HEK293 (cell line): ENCODE measurements around the gene PEX5L.

Experiments used
- CTCF ChIA-PET: fragments of 350-600 bp; formaldehyde crosslinking; extraction: SDS; loops from one replicate; lab custom pipeline; 2021; ENCODE audit warnings: antibody characterized with exemption; lab: Yijun Ruan, JAX
- POLR2A ChIA-PET: fragments of 300-600 bp; formaldehyde crosslinking; extraction: SDS; loops from one replicate; lab custom pipeline; 2020; ENCODE audit warnings: antibody characterized with exemption, inconsistent platforms; lab: Yijun Ruan, JAX
- H3K27ac ChIP-seq: fragments of 200-500 bp; sonication (Bioruptor generic); 2 replicates; pipeline ENCODE4 v1.5.1; 2014; ENCODE audit warnings: low read depth, low read length, control low read depth, inconsistent platforms; ENCODE audit errors: extremely low read depth
- H3K36me3 ChIP-seq, 2 experiments: fragments of 200-500 bp in 1 of 2; sonication (Bioruptor generic) in 1 of 2; 1 replicate in 1 of 2; 2 replicates in 1 of 2; pipeline ENCODE4 v1.5.1; 2014 to 2017; ENCODE audit warnings: inconsistent platforms in 2 of 2, low read length in 2 of 2; ENCODE audit not compliant: control insufficient read depth in 2 of 2, insufficient read depth in 1 of 2
- H3K4me1 ChIP-seq: fragments of 200-500 bp; sonication (Bioruptor generic); 2 replicates; pipeline ENCODE4 v1.5.1; 2014; ENCODE audit warnings: mild to moderate bottlenecking, low read length, inconsistent platforms; ENCODE audit not compliant: control insufficient read depth, insufficient read depth
- H3K4me3 ChIP-seq: 2 replicates; pipeline ENCODE4 v1.5.1; 2011; ENCODE audit warnings: low read depth, mild to moderate bottlenecking, control low read depth, low read length, moderate library complexity
- H3K9me3 ChIP-seq: fragments of 200-500 bp; sonication (Bioruptor generic); 2 replicates; pipeline ENCODE4 v1.5.1; 2014; ENCODE audit warnings: low read depth, low read length, inconsistent platforms; ENCODE audit not compliant: control insufficient read depth, insufficient read depth
- BCL11A ChIP-seq: fragments of 450-650 bp; formaldehyde crosslinking; IDR thresholded peaks from 2 replicates; pipeline ENCODE4 v1.5.1; 2016; ENCODE audit warnings: low read depth, missing biosample characterization, missing genetic modification characterization
- EGR2 ChIP-seq: fragments of 450-650 bp; formaldehyde crosslinking; IDR thresholded peaks from 2 replicates; pipeline ENCODE4 v1.5.1; 2016; ENCODE audit warnings: low read depth, missing biosample characterization, missing genetic modification characterization
- ELK4 ChIP-seq: IDR thresholded peaks from 2 replicates; pipeline ENCODE4 v1.6.1; 2011; ENCODE audit warnings: mild to moderate bottlenecking, low read depth, low read length, borderline replicate concordance
- HOXC10 ChIP-seq: sonication (generic); formaldehyde crosslinking; IDR thresholded peaks from 2 replicates; pipeline ENCODE4 v1.8.1; 2023; ENCODE audit warnings: mild to moderate bottlenecking, missing genetic modification reagents
- KLF10 ChIP-seq: fragments of 450-650 bp; IDR thresholded peaks from 2 replicates; pipeline ENCODE4 v1.5.1; 2018; ENCODE audit warnings: missing biosample characterization, mild to moderate bottlenecking, missing genetic modification characterization
- OSR2 ChIP-seq: fragments of 450-650 bp; formaldehyde crosslinking; IDR thresholded peaks from 2 replicates; pipeline ENCODE4 v1.5.1; 2016; ENCODE audit warnings: missing biosample characterization, missing genetic modification characterization
- OVOL3 ChIP-seq: fragments of 450-650 bp; formaldehyde crosslinking; IDR thresholded peaks from 2 replicates; pipeline ENCODE4 v1.5.1; 2016; ENCODE audit warnings: missing biosample characterization, missing genetic modification characterization
- SALL2 ChIP-seq: fragments of 450-650 bp; formaldehyde crosslinking; IDR thresholded peaks from 2 replicates; pipeline ENCODE4 v1.5.0; 2017; ENCODE audit warnings: missing biosample characterization, mild to moderate bottlenecking, missing genetic modification characterization, borderline replicate concordance
- SP7 ChIP-seq: fragments of 450-650 bp; formaldehyde crosslinking; IDR thresholded peaks from 2 replicates; pipeline ENCODE4 v1.5.1; 2016; ENCODE audit warnings: missing biosample characterization, missing genetic modification characterization
- ZBTB20 ChIP-seq: fragments of 450-650 bp; formaldehyde crosslinking; IDR thresholded peaks from 2 replicates; pipeline ENCODE4 v1.5.1; 2016; ENCODE audit warnings: missing biosample characterization, missing genetic modification characterization
- ZBTB44 ChIP-seq: fragments of 450-650 bp; IDR thresholded peaks from 2 replicates; pipeline ENCODE4 v1.5.1; 2018; ENCODE audit warnings: missing biosample characterization, mild to moderate bottlenecking, missing genetic modification characterization
- ZBTB8A ChIP-seq: fragments of 450-650 bp; formaldehyde crosslinking; IDR thresholded peaks from 2 replicates; pipeline ENCODE4 v1.5.1; 2016; ENCODE audit warnings: missing biosample characterization, missing genetic modification characterization
- ZFHX2 ChIP-seq: fragments of 450-650 bp; formaldehyde crosslinking; conservative IDR thresholded peaks from 2 replicates; pipeline ENCODE4 v1.5.1; 2016; ENCODE audit warnings: missing biosample characterization, missing genetic modification characterization
- ZNF138 ChIP-seq: fragments of 450-650 bp; formaldehyde crosslinking; IDR thresholded peaks from 2 replicates; pipeline ENCODE4 v1.5.1; 2016; ENCODE audit warnings: missing biosample characterization, missing genetic modification characterization, borderline replicate concordance
- ZNF140 ChIP-seq: fragments of 450-650 bp; formaldehyde crosslinking; IDR thresholded peaks from 2 replicates; pipeline ENCODE4 v1.5.1; 2016; ENCODE audit warnings: missing biosample characterization, missing genetic modification characterization
- ZNF16 ChIP-seq: fragments of 450-650 bp; formaldehyde crosslinking; IDR thresholded peaks from 2 replicates; pipeline ENCODE4 v1.5.1; 2016; ENCODE audit warnings: low read depth, missing biosample characterization, missing genetic modification characterization
- ZNF335 ChIP-seq: fragments of 450-650 bp; formaldehyde crosslinking; conservative IDR thresholded peaks from 2 replicates; pipeline ENCODE4 v1.5.1; 2016; ENCODE audit warnings: missing biosample characterization, missing genetic modification characterization
- ZNF366 ChIP-seq: fragments of 450-650 bp; formaldehyde crosslinking; conservative IDR thresholded peaks from 2 replicates; pipeline ENCODE4 v1.5.1; 2016; ENCODE audit warnings: missing biosample characterization, missing genetic modification characterization
- ZNF423 ChIP-seq: fragments of 450-650 bp; formaldehyde crosslinking; IDR thresholded peaks from 2 replicates; pipeline ENCODE4 v1.5.1; 2016; ENCODE audit warnings: missing biosample characterization, missing genetic modification characterization
- ZNF529 ChIP-seq: fragments of 450-650 bp; formaldehyde crosslinking; IDR thresholded peaks from 2 replicates; pipeline ENCODE4 v1.5.1; 2017; ENCODE audit warnings: missing genetic modification characterization, missing biosample characterization; ENCODE audit not compliant: insufficient replicate concordance
- ZNF76 ChIP-seq: fragments of 450-650 bp; formaldehyde crosslinking; IDR thresholded peaks from 2 replicates; pipeline ENCODE4; 2016; ENCODE audit warnings: low read depth, missing biosample characterization, missing genetic modification characterization, borderline replicate concordance
- ZNF776 ChIP-seq: fragments of 450-650 bp; formaldehyde crosslinking; IDR thresholded peaks from 2 replicates; pipeline ENCODE4 v1.5.0; 2017; ENCODE audit warnings: missing biosample characterization, missing genetic modification characterization, borderline replicate concordance
- ZNF792 ChIP-seq: fragments of 450-650 bp; formaldehyde crosslinking; IDR thresholded peaks from 2 replicates; pipeline ENCODE4 v1.5.1; 2016; ENCODE audit warnings: missing biosample characterization, missing genetic modification characterization
- ZNF837 ChIP-seq: fragments of 450-650 bp; formaldehyde crosslinking; IDR thresholded peaks from 2 replicates; pipeline ENCODE4 v1.5.1; 2016; ENCODE audit warnings: missing biosample characterization, missing genetic modification characterization
- TF ChIP-seq, protein P1 (sequence below): fragments of 450-650 bp; formaldehyde crosslinking; IDR thresholded peaks from 2 replicates; pipeline ENCODE4 v1.5.1; 2016; ENCODE audit warnings: missing biosample characterization, missing genetic modification characterization
- TF ChIP-seq, protein P2 (sequence below): fragments of 450-650 bp; formaldehyde crosslinking; IDR thresholded peaks from 2 replicates; pipeline ENCODE4 v1.5.0; 2017; ENCODE audit warnings: missing biosample characterization, missing genetic modification characterization, borderline replicate concordance

PEX5L gene

GRCh38 chr3:179833294-179833693 lies 203.4 kb downstream of the PEX5L start (continued):
- no peak for TF ChIP-seq ZBTB44
- no peak for TF ChIP-seq OVOL3 (tag by site-specific recombination)
- TF ChIP-seq HOXC10 (CRISPR knock-in tag), result no peak
- no peak for TF ChIP-seq ZNF776
- TF ChIP-seq KLF10, result no peak
- TF ChIP-seq ZNF140, result no peak

DNA sequence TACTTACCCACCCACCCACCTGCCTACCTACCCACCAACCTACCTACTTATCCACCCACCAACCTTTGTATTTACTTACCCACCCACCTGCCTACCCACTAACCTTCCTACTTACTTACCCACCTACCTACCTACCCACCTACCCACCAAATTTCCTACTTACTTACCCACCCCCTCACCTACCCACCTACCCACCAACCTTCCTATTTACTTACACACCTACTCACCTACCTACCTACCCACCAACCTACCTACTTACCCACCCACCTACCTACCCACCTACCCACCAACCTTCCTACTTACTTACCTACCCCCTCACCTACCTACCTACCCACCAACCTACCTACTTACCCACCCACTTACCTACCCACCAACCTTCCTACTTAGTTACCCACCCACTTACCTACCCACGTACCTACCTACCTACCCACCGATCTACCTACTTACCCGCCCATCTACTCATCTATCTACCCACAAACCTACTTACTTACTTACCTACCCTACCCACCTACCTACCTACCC lies 204.3 kb downstream of the PEX5L start:
- CTCF ChIA-PET, result no interaction called here
- H3K9me3 ChIP-seq, result no peaks in the 10 kb centered on the region
- H3K4me1 ChIP-seq, result no peaks in the 10 kb centered on the region
- H3K36me3 ChIP-seq, result no peaks in the 10 kb centered on the region
- no peak overlapping the region for H3K4me3 ChIP-seq
- POLR2A ChIA-PET, result no interaction called here
- no peak for TF ChIP-seq ZNF423
- TF ChIP-seq, protein P1, sequence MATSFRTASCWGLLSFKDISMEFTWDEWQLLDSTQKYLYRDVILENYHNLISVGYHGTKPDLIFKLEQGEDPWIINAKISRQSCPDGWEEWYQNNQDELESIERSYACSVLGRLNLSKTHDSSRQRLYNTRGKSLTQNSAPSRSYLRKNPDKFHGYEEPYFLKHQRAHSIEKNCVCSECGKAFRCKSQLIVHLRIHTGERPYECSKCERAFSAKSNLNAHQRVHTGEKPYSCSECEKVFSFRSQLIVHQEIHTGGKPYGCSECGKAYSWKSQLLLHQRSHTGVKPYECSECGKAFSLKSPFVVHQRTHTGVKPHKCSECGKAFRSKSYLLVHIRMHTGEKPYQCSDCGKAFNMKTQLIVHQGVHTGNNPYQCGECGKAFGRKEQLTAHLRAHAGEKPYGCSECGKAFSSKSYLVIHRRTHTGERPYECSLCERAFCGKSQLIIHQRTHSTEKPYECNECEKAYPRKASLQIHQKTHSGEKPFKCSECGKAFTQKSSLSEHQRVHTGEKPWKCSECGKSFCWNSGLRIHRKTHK (tag by site-specific recombination), result no peak
- TF ChIP-seq ZNF837, result no peak
- TF ChIP-seq ZFHX2 (tag by site-specific recombination), result peak; percentile 98
- TF ChIP-seq ZNF16 (tag by site-specific recombination), result no peak
- TF ChIP-seq ZNF138 (tag by site-specific recombination), result no peak
- TF ChIP-seq ZNF76, result no peak
- TF ChIP-seq ZNF366 (tag by site-specific recombination), result no peak
- TF ChIP-seq ZBTB20 (tag by site-specific recombination), result no peak
- peak; percentile 99 for TF ChIP-seq EGR2 (tag by site-specific recombination)
- no peak for TF ChIP-seq OSR2 (tag by site-specific recombination)
- H3K27ac ChIP-seq, result no peak overlapping the region

- Histone ChIP-seq H3K36me3 (no peaks in the 10 kb centered on the region), H3K4me1 (no peaks in the 10 kb centered on the region), H3K27ac (no peak overlapping the region), H3K9me3 (no peaks in the 10 kb centered on the region), H3K4me3 (no peak overlapping the region)
- CTCF ChIA-PET, result no interaction called here
- TF ChIP-seq BCL11A (tag by site-specific recombination) (no peak), SP7 (tag by site-specific recombination) (no peak), ZNF335 (no peak)
- POLR2A ChIA-PET, result no interaction called here
Observed at GRCh38 chr3:179829401-179829800, 207.3 kb downstream of the PEX5L start.

DNA sequence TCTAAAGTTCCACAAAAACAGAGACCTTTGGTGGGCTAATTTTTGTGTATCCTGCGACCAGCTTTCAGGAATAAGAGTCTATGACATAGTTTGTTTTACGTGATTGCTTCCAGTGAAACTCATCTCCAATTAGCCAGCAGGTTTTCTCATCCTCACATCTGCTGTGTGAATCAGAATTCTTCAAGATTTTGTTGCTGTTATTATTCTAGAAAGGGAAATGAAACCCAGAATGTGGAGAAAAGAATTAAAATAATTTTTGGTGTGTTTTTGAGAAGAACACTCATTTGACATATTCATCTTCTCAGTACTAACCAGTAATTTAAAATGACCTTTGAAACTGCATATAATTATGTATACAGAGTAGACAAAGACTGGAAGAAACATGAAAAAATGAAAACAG lies 208.0 kb downstream of the PEX5L start:
- Histone ChIP-seq H3K9me3 (no peaks in the 10 kb centered on the region), H3K4me1 (no peaks in the 10 kb centered on the region), H3K27ac (no peak overlapping the region), H3K4me3 (no peak overlapping the region), H3K36me3 (no peaks in the 10 kb centered on the region)
- ChIA-PET POLR2A (no interaction called here), CTCF (no interaction called here)
- TF ChIP-seq ZNF792 (tag by site-specific recombination) (no peak), ZNF529 (no peak), ELK4 (no peak), ZBTB8A (tag by site-specific recombination) (no peak), ZNF423 (no peak), SALL2 (tag by site-specific recombination) (no peak)
- TF ChIP-seq, protein P2, sequence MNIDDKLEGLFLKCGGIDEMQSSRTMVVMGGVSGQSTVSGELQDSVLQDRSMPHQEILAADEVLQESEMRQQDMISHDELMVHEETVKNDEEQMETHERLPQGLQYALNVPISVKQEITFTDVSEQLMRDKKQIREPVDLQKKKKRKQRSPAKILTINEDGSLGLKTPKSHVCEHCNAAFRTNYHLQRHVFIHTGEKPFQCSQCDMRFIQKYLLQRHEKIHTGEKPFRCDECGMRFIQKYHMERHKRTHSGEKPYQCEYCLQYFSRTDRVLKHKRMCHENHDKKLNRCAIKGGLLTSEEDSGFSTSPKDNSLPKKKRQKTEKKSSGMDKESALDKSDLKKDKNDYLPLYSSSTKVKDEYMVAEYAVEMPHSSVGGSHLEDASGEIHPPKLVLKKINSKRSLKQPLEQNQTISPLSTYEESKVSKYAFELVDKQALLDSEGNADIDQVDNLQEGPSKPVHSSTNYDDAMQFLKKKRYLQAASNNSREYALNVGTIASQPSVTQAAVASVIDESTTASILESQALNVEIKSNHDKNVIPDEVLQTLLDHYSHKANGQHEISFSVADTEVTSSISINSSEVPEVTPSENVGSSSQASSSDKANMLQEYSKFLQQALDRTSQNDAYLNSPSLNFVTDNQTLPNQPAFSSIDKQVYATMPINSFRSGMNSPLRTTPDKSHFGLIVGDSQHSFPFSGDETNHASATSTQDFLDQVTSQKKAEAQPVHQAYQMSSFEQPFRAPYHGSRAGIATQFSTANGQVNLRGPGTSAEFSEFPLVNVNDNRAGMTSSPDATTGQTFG (tag by site-specific recombination), result no peak
